Lower leg skin (tissue), 4 donors: ENCODE results near the gene STX8. TPM values are rescaled to one million over a fixed set of nuclear protein-coding genes. Genes with fewer than 3 reads are reported as not detected.

ENCODE experiments used
- DNase-seq, 2 donors: peaks; one replicate each; pipeline ENCODE4 v3.0.0-alpha.2; 2019; ENCODE audit warnings: low spot score in 2 of 2
- H3K4me3 ChIP-seq: fragments of 200-600 bp; sonication (generic); 2 replicates; pipeline ENCODE4 v1.5.1; 2017; ENCODE audit warnings: mild to moderate bottlenecking, low read depth; ENCODE audit not compliant: poor library complexity, severe bottlenecking
- POLR2A ChIP-seq, 2 donors: fragments of 450-650 bp; IDR thresholded peaks; one replicate each; pipeline ENCODE4 v1.6.1; 2016 to 2017; ENCODE audit warnings: antibody characterized with exemption in 2 of 2, mild to moderate bottlenecking in 1 of 2, moderate library complexity in 1 of 2
- WGBS, 2 donors: methylation state at CpG; one replicate each; pipeline ENCODE4 v1.1.5; 2018; 5-methylcytosine and 5-hydroxymethylcytosine counted together
- intact Hi-C: fragments of 100-400 bp; cut with DNase I; formaldehyde crosslinking; loops from one replicate; pipeline ENCODE4 v1.15.0; 2023; ENCODE audit warnings: low total_unique reads
- total RNA-seq, 4 donors: library from RNA; depleted of rRNA; stranded (reverse); fragments of >200 nt; gene quantifications; one replicate each; pipeline ENCODE4 v1.1.0, GENCODE V29; 2016
- TF ChIP-seq, protein P1 (sequence below), 3 donors: fragments of 450-650 bp; IDR thresholded peaks; one replicate each; pipeline ENCODE4 v1.5.1; 2016; ENCODE audit warnings: antibody characterized with exemption in 3 of 3, mild to moderate bottlenecking in 3 of 3, moderate library complexity in 2 of 3

STX8 gene
- total RNA-seq, 4 donors from 2014 or later = 32.1 to 56.4 (median 45.1) TPM

DNA sequence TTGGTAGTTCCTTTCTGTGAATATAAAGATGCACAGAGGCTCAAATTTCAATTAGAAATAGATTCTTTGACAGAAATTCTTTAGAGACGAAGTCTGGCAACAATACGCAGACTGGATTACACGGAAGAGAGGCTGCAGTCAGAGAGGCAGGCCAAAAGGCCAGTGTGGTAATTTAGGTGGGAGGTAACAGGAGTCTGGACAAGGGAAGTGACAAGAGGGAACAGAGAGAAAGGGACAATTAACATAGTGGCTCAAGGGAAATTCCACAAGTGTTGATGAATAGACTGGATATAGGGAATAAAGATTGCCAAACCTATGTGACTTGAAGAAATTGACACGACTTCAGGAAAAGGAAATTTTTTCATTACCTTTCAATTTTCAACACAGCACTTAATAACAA lies 54.6 kb downstream of the STX8 start:
- no peak for TF ChIP-seq POLR2A (IDR thresholded peaks at IDR 0.05)
- TF ChIP-seq, protein P1, sequence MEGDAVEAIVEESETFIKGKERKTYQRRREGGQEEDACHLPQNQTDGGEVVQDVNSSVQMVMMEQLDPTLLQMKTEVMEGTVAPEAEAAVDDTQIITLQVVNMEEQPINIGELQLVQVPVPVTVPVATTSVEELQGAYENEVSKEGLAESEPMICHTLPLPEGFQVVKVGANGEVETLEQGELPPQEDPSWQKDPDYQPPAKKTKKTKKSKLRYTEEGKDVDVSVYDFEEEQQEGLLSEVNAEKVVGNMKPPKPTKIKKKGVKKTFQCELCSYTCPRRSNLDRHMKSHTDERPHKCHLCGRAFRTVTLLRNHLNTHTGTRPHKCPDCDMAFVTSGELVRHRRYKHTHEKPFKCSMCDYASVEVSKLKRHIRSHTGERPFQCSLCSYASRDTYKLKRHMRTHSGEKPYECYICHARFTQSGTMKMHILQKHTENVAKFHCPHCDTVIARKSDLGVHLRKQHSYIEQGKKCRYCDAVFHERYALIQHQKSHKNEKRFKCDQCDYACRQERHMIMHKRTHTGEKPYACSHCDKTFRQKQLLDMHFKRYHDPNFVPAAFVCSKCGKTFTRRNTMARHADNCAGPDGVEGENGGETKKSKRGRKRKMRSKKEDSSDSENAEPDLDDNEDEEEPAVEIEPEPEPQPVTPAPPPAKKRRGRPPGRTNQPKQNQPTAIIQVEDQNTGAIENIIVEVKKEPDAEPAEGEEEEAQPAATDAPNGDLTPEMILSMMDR (IDR thresholded peaks at IDR 0.05) = no peak
- no peak overlapping the region for H3K4me3 ChIP-seq
- 80 to 85% methylated on average over 4 of the region's 4 CpGs for WGBS, 2 donors
- DNase-seq = no peak
- intact Hi-C loops = no loop called here

GRCh38 chr17:9520649-9521048 lies 55.0 kb downstream of the STX8 start:
- no peak for TF ChIP-seq POLR2A (IDR thresholded peaks at IDR 0.05)
- TF ChIP-seq, protein P1 (IDR thresholded peaks at IDR 0.05) = no peak
- DNase-seq = no peak
- intact Hi-C loops = no loop called here
- H3K4me3 ChIP-seq = no peak overlapping the region
- WGBS, 2 donors = 80 to 84% methylated on average over 4 of the region's 4 CpGs

DNA sequence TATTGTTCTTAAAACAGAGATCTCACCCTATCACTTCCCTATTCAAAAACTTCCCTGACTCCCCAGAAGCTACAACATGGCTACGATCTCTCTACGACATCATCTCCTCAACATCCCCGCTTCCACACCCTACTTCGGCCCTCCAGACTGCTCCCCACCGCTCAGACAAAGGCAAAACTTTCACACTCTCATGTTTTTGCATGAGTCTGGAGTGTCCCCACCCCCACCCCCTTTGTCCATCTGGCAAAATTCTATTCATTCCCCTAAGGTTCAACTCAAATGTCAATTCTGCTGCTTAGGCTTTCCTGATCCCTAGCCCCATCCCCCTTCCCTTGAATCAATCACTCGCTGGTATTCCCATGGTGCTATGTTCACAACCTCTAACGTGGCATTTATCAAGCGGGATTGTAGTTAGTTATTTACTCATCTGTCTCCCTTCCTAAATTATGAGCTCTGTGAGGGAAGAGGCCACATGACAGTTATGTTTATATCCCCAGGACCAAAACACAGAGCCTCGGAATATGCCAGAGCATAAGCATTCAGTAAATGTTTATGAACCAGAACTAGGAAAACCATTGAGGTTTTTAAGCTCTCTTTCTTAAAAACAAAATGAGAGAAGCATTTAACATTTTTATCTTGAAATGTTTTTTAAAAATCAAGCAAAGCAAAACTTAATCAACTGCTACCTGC lies 55.9 kb downstream of the STX8 start:
- no peak overlapping the region for H3K4me3 ChIP-seq
- DNase-seq = no peak
- WGBS, 2 donors = 89 to 91% methylated on average over 8 of the region's 9 CpGs
- no peak for TF ChIP-seq POLR2A (IDR thresholded peaks at IDR 0.05)
- TF ChIP-seq, protein P1 (IDR thresholded peaks at IDR 0.05) = no peak
- intact Hi-C loops = loop anchor here (5.0 kb wide), 1 partner anchor 522 kb away; no protein-coding TSS in a partner anchor

- WGBS, 2 donors = 96% methylated on average over 1 of the region's 1 CpG
- intact Hi-C loops = loop anchor here (5.0 kb wide), 1 partner anchor 520 kb away; no protein-coding TSS in a partner anchor
Observed at GRCh38 chr17:9517396-9517795, 58.2 kb downstream of the STX8 start.

DNA sequence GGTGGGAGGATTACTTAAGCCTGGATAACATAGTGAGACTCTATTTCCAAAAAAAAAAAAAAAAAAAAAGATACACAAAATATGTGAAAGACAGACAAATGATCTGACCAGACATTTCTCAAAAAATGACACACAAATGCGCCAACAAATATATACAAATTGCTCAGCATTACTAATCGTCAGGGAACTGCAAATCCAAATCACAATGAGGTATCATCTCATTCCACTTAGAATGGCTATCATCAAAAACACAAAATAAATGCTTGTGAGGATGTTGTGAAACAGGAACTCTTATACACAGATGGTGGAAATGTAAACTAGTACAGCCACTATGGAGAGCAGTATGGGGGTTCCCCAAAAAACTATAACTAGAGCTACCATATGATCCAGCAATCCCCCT lies 62.4 kb downstream of the STX8 start:
- WGBS, 2 donors = 95 to 100% methylated on average over 2 of the region's 2 CpGs
- TF ChIP-seq, protein P1 (IDR thresholded peaks at IDR 0.05) = no peak
- no peak for TF ChIP-seq POLR2A (IDR thresholded peaks at IDR 0.05)
- no peak for DNase-seq
- intact Hi-C loops = no loop called here
- no peak overlapping the region for H3K4me3 ChIP-seq

More at GRCh38 chr17:9517396-9517795, 58.2 kb downstream of the STX8 start:
- DNase-seq = no peak
- no peak for TF ChIP-seq POLR2A (IDR thresholded peaks at IDR 0.05)
- TF ChIP-seq, protein P1 (IDR thresholded peaks at IDR 0.05) = no peak
- H3K4me3 ChIP-seq = no peak overlapping the region
